K562 (cell line): Measurements from ENCODE around the gene AKNA. TPM values are rescaled to one million over a fixed set of nuclear protein-coding genes. Genes with fewer than 3 reads are reported as not detected.

Source experiments
- ATAC-seq: fragments of 200-7000 bp; cut with Tn5 transposase; 3 replicates; pipeline ENCODE4 v1.9.1; 2020; ENCODE audit warnings: moderate library complexity
- BruUV-seq: library from RNA; stranded (reverse); fragments of 400-500 nt; replicated peaks from 2 replicates; lab custom pipeline; 2021; lab: Mats Ljungman, UMichigan
- CTCF ChIA-PET: fragments of 300-600 bp; formaldehyde crosslinking; extraction: SDS; loops from one replicate; lab custom pipeline; 2021; ENCODE audit warnings: low intra/inter-chr PET ratio; lab: Yijun Ruan, JAX
- POLR2A ChIA-PET: fragments of 300-600, 350-650 bp; sonication (Branson Sonifier 250); formaldehyde crosslinking; extraction: SDS; loops from one replicate; lab custom pipeline; 2021; ENCODE audit warnings: antibody characterized with exemption, inconsistent platforms; lab: Yijun Ruan, JAX
- DNase-seq, 4 experiments: peaks; one replicate each; pipeline versions ENCODE4 v3.0.0 to v3.0.0-alpha.2; 2011 to 2018; ENCODE audit warnings: low spot score in 3 of 4, mixed read lengths in 3 of 4; ENCODE audit errors: extremely low read depth in 1 of 4
- FAIRE-seq: peaks from 2 replicates; lab custom pipeline; 2011; peaks lifted over from hg19 to GRCh38; lab: Jason Lieb, UNC
- H2AFZ ChIP-seq: 2 replicates; pipeline ENCODE4 v1.6.0; 2011; ENCODE audit warnings: low read depth, low read length, control low read depth, inconsistent platforms
- H3K27ac ChIP-seq: fragments of 200-600 bp; 3 replicates; pipeline ENCODE4 v1.8.0; 2011; ENCODE audit warnings: low read depth, mild to moderate bottlenecking, control low read depth, inconsistent platforms, low read length, moderate library complexity, mixed read lengths; ENCODE audit errors: extremely low read depth
- H3K27me3 ChIP-seq, 2 experiments: fragments of 300-600 bp in 1 of 2; 2 replicates in 1 of 2; 3 replicates in 1 of 2; pipeline versions ENCODE4 v1.6.0 to v1.8.0; 2011; ENCODE audit warnings: inconsistent platforms in 2 of 2, low read length in 2 of 2, mild to moderate bottlenecking in 1 of 2, mixed read lengths in 1 of 2, moderate library complexity in 1 of 2; ENCODE audit not compliant: control insufficient read depth in 2 of 2, insufficient read depth in 2 of 2
- H3K36me3 ChIP-seq: fragments of 300-600 bp; 3 replicates; pipeline ENCODE4 v1.8.0; 2011; ENCODE audit warnings: mild to moderate bottlenecking, low read length, inconsistent platforms; ENCODE audit not compliant: control insufficient read depth, insufficient read depth
- H3K4me1 ChIP-seq, 2 experiments: fragments of 200-600 bp in 1 of 2; replicated peaks in 1 of 2; 2 replicates in 1 of 2; 3 replicates in 1 of 2; pipeline versions ENCODE4 v1.5.1 to v1.8.0; 2011; ENCODE audit warnings: inconsistent platforms in 2 of 2, low read length in 2 of 2, mild to moderate bottlenecking in 1 of 2, mixed read lengths in 1 of 2, moderate library complexity in 1 of 2; ENCODE audit not compliant: control insufficient read depth in 2 of 2, insufficient read depth in 2 of 2
- H3K4me2 ChIP-seq: 2 replicates; pipeline ENCODE4 v1.6.1; 2011; ENCODE audit warnings: low read length, control low read depth, inconsistent platforms, mixed read lengths; ENCODE audit not compliant: insufficient read depth
- H3K4me3 ChIP-seq: fragments of 200-600 bp; sonication (generic), shearing (Covaris generic); 2 replicates; pipeline ENCODE4 v1.5.1; 2016; ENCODE audit warnings: control low read depth, inconsistent platforms
- H3K79me2 ChIP-seq: fragments of 200-600 bp; 3 replicates; pipeline ENCODE4 v1.8.0; 2011; ENCODE audit warnings: low read length, inconsistent platforms; ENCODE audit not compliant: control insufficient read depth, insufficient read depth
- H3K9ac ChIP-seq, 2 experiments: 2 replicates each; pipeline versions ENCODE4 v1.6.0 to v1.6.1; 2011; ENCODE audit warnings: low read depth in 2 of 2, low read length in 2 of 2, control low read depth in 1 of 2, inconsistent platforms in 1 of 2, mild to moderate bottlenecking in 1 of 2, mixed read lengths in 1 of 2; ENCODE audit not compliant: insufficient read depth in 1 of 2
- H3K9me1 ChIP-seq: one replicate; pipeline ENCODE4 v1.6.0; 2011; ENCODE audit warnings: inconsistent platforms, mild to moderate bottlenecking, low read length, moderate library complexity; ENCODE audit not compliant: control insufficient read depth, insufficient read depth
- H3K9me3 ChIP-seq: replicated peaks from 2 replicates; pipeline ENCODE4 v1.5.1; 2011; ENCODE audit warnings: low read depth, low read length, inconsistent platforms; ENCODE audit not compliant: control insufficient read depth, insufficient read depth
- H4K20me1 ChIP-seq: replicated peaks from 2 replicates; pipeline ENCODE4 v1.6.1; 2011; ENCODE audit warnings: low read length, inconsistent platforms, mixed read lengths; ENCODE audit not compliant: control insufficient read depth, insufficient read depth
- GABPA ChIP-seq: fragments of 200-800 bp; sonication (Bioruptor generic); conservative IDR thresholded peaks from 2 replicates; pipeline ENCODE4 v1.6.1; 2016; ENCODE audit warnings: low read depth, missing genetic modification characterization, missing compliant biosample characterization
- PHTF2 ChIP-seq: fragments of 250-450 bp; sonication (Bioruptor Pico); IDR thresholded peaks from 2 replicates; pipeline ENCODE4 v1.5.0; 2021; ENCODE audit warnings: mild to moderate bottlenecking
- POLR2G ChIP-seq: fragments of 200-400 bp; formaldehyde crosslinking; IDR thresholded peaks from 2 replicates; pipeline ENCODE4 v1.6.1; 2017; ENCODE audit warnings: low read depth, mild to moderate bottlenecking, antibody characterized with exemption, low read length, moderate library complexity
- WGBS: fragments of 100-300 bp; shearing (Covaris generic); methylation state at CpG from one replicate; pipeline ENCODE4 v1.1.6; 2016; ENCODE audit warnings: low coverage, mixed read lengths; ENCODE audit not compliant: insufficient coverage; ENCODE audit errors: missing lambda C conversion rate; 5-methylcytosine and 5-hydroxymethylcytosine counted together
- in situ Hi-C: fragments of 300-500 bp; cut with MboI; formaldehyde crosslinking; loops from 4 replicates; pipeline ENCODE4 v1.15.0; 2018; ENCODE audit warnings: inconsistent platforms, mixed read lengths
- intact Hi-C: fragments of 100-400 bp; cut with micrococcal nuclease; formaldehyde crosslinking; loops from 2 replicates; pipeline ENCODE4 v1.14.2; 2022
- polyA plus RNA-seq, 8 experiments: library from polyadenylated mRNA; depleted of rRNA in 4 of 8; stranded (reverse) in 5 of 8; unstranded in 3 of 8; fragments of >200 nt; fragmentation: Nextera tagmentation in 2 of 8; fragmentation: Illumina TruSeq in 1 of 8; extraction: Ambion mirVana in 2 of 8; extraction: Trizol in 1 of 8; gene quantifications; 2 replicates each; pipeline versions ENCODE4 v1.2.1 to v1.2.3, GENCODE V29; 2011 to 2014; ENCODE audit warnings: inconsistent platforms in 1 of 8, missing spikeins in 1 of 8
- total RNA-seq, 7 experiments: library from RNA; depleted of rRNA in 6 of 7; stranded (reverse); fragments of >200 nt in 6 of 7; fragmentation: Illumina TruSeq in 2 of 7; extraction: Trizol in 2 of 7; gene quantifications; 2 replicates each; pipeline versions ENCODE4 v1.2.1 to v1.2.3, GENCODE V29; 2011 to 2021; ENCODE audit warnings: low replicate concordance in 1 of 7
- TF ChIP-seq, protein P1 (sequence below): IDR thresholded peaks from 2 replicates; pipeline ENCODE4 v1.6.1; 2011; ENCODE audit warnings: borderline replicate concordance, low read depth, mild to moderate bottlenecking, moderate library complexity, low read length; ENCODE audit not compliant: insufficient read depth, poor library complexity, severe bottlenecking

The AKNA gene
- total and polyA plus RNA-seq, 9 of the 15 experiments (the other 6 are each of a cell fraction or from before 2014, with no cell fraction given): 0.29 to 20.5 (median 3.9) TPM

DNA sequence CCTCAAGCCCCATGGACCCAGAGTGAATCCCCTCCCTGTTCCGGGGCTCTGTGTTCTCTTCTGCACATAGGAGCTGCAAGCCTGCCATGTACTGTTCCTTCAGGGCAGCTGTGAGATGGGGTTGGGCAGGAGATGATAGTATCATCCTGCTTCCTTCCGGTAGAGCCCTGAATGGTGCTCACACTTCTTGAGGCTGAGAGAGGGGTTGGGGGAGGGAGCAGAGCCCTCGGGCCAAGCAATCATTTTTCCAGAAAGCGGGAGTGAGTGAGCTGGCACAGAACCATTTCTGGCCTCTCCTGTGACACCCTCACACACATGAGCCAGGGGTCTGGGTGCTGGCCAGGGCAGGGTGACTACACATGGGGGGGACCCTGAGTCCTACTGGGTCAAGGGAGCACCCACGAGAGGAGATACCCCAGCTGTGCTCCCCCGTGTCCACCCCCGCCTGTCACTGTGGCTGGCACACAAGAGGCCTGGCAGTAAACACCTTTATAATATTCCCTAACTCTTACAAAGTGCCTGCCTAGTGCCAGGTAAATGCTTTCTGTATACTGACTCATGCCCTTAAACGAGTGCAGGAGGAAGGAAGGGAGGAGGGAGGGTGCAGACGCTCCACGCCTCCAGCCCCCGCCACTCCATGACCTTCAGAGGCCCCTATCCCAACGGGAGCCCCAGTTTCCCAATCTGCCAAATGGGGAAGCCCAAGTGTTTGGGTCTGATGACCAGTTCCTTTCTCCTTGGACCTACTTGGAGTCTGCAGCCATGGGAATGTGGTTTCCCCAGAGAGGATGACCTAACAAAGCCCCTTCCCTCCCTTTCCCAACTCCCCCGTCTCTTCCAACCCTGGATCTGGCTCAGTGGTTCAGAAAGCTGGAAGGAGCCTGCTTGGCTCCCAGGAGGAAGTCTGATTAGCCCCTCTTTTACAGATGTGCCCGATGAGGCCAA lies 15.5 kb downstream of the AKNA start:
- no TSS peak for BruUV-seq
- 55% methylated on average over 14 of the region's 14 CpGs for WGBS
- no peak for FAIRE-seq
- DNase-seq: no peak
- Histone ChIP-seq H4K20me1 (no peaks in the 10 kb centered on the region; the same call in 1 of the 2 replicates), H3K4me2 (no peak overlapping the region), H3K9me3 (no peaks in the 10 kb centered on the region), H3K27ac (no peak overlapping the region), H3K9ac (peak overlapping the region in 1 of 2 experiments; percentile 35; a peak in 2 of 4 replicates), H3K27me3 (no peaks in the 10 kb centered on the region), H3K9me1 (no peaks in the 10 kb centered on the region), H3K4me3 (no peak overlapping the region), H2AFZ (no peak overlapping the region), H3K36me3 (no peaks in the 10 kb centered on the region), H3K4me1 (peaks cover 0 to 17% of the 10 kb centered on the region in 2 experiments; a peak in 2 of 5 replicates), H3K79me2 (no peaks in the 10 kb centered on the region)
- TF ChIP-seq POLR2G (0 out of 2 replicates have a peak, but pooled peaks have one; percentile 19), PHTF2 (no peak), GABPA (tag) (peak; percentile 38; the same call in 1 of the 2 replicates)
- TF ChIP-seq, protein P1, sequence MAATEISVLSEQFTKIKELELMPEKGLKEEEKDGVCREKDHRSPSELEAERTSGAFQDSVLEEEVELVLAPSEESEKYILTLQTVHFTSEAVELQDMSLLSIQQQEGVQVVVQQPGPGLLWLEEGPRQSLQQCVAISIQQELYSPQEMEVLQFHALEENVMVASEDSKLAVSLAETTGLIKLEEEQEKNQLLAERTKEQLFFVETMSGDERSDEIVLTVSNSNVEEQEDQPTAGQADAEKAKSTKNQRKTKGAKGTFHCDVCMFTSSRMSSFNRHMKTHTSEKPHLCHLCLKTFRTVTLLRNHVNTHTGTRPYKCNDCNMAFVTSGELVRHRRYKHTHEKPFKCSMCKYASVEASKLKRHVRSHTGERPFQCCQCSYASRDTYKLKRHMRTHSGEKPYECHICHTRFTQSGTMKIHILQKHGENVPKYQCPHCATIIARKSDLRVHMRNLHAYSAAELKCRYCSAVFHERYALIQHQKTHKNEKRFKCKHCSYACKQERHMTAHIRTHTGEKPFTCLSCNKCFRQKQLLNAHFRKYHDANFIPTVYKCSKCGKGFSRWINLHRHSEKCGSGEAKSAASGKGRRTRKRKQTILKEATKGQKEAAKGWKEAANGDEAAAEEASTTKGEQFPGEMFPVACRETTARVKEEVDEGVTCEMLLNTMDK: no peak
- POLR2A ChIA-PET: interaction anchor here (1.0 kb wide), 1 partner anchor 12 kb away, joined by 3 read pairs; no protein-coding TSS in a partner anchor
- in situ Hi-C loops (no loop called here), intact Hi-C loops (no loop called here)
- ATAC-seq: peak; percentile 53
- CTCF ChIA-PET: no interaction called here
